Endothelial cell of umbilical vein (primary cell): ENCODE data around the gene ECE2.

Experiments used
- MYC ChIP-seq: IDR thresholded peaks from one replicate; pipeline ENCODE4 v1.6.1; 2011; ENCODE audit warnings: mild to moderate bottlenecking, low read depth, low read length
- POLR2A ChIP-seq: IDR thresholded peaks from 2 replicates; pipeline ENCODE4 v1.6.1; 2012; ENCODE audit warnings: low read depth, mild to moderate bottlenecking, control low read depth, low read length
- TF ChIP-seq, protein P1 (sequence below), 2 donors: IDR thresholded peaks; 1 replicate in 1 of 2; 2 replicates in 1 of 2; pipeline ENCODE4 v1.5.1; 2011; ENCODE audit warnings: low read length in 2 of 2, mild to moderate bottlenecking in 2 of 2, moderate library complexity in 2 of 2, control low read depth in 1 of 2, inconsistent platforms in 1 of 2, low read depth in 1 of 2; ENCODE audit not compliant: insufficient read depth in 1 of 2; ENCODE audit errors: extremely low read depth in 1 of 2

DNA sequence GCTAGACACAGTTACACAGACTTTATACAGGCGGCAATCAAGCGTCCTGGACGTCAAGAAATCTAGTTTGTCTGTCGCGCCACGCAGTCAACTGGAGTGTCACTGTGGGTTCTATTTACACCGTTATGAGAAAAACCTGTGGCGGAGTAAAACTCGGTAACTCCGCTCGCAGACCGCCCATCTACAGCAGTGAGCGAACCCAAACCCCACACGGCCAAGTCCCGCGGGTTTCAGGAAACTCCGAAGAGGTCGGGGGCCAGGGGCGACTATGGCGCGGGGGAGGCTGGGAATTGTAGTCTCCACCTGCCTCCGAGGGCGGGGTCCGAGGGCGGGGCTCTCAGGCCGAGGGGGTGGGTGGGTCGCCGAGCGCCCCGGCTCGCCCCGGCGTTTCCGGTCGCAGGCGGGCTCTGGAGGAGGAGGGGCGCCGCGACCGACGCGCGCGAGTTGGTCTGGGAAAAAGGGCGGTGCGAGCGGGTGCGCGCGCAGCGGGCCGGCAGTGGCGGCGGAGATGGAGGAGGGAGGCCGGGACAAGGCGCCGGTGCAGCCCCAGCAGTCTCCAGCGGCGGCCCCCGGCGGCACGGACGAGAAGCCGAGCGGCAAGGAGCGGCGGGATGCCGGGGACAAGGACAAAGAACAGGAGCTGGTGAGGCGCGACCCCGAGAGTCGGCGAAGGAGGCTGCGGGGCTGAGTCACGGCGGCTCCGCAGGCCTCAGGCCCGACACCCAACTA, 23.1 kb downstream of the ECE2 start, which contains the start of gene PSMD2:
- TF ChIP-seq MYC: no peak
- TF ChIP-seq, protein P1, sequence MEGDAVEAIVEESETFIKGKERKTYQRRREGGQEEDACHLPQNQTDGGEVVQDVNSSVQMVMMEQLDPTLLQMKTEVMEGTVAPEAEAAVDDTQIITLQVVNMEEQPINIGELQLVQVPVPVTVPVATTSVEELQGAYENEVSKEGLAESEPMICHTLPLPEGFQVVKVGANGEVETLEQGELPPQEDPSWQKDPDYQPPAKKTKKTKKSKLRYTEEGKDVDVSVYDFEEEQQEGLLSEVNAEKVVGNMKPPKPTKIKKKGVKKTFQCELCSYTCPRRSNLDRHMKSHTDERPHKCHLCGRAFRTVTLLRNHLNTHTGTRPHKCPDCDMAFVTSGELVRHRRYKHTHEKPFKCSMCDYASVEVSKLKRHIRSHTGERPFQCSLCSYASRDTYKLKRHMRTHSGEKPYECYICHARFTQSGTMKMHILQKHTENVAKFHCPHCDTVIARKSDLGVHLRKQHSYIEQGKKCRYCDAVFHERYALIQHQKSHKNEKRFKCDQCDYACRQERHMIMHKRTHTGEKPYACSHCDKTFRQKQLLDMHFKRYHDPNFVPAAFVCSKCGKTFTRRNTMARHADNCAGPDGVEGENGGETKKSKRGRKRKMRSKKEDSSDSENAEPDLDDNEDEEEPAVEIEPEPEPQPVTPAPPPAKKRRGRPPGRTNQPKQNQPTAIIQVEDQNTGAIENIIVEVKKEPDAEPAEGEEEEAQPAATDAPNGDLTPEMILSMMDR (IDR thresholded peaks at IDR 0.05; ENCODE audit: extremely low read depth in 1 of 2, insufficient read depth in 1 of 2, low read depth in 1 of 2, low read length in 2 of 2): no peak
- TF ChIP-seq POLR2A: peak; percentile 85
